IMR-90 (cell line): ENCODE results near the gene AKAP6. TPM values are rescaled to one million over a fixed set of nuclear protein-coding genes. Genes with fewer than 3 reads are reported as not detected.

Source experiments
- ATAC-seq: fragments of 200-7000 bp; cut with Tn5 transposase; 2 replicates; pipeline ENCODE4 v1.9.1; 2020; ENCODE audit warnings: low read depth, mild to moderate bottlenecking, moderate library complexity
- BruUV-seq: library from RNA; stranded (reverse); fragments of 400-500 nt; replicated peaks from 2 replicates; lab custom pipeline; 2021; lab: Mats Ljungman, UMichigan
- CTCF ChIA-PET: fragments of 300-600 bp; formaldehyde crosslinking; extraction: SDS; loops from one replicate; lab custom pipeline; 2021; ENCODE audit warnings: antibody characterized with exemption; lab: Yijun Ruan, JAX
- POLR2A ChIA-PET: fragments of 300-600 bp; sonication (Branson Sonifier 250); formaldehyde crosslinking; loops from one replicate; lab custom pipeline; 2022; ENCODE audit warnings: antibody characterized with exemption; ENCODE audit not compliant: unreplicated experiment; lab: Charles Lee
- DNase-seq: peaks from one replicate; pipeline ENCODE4 v3.0.0; 2013
- H2AFZ ChIP-seq: replicated peaks from 2 replicates; pipeline ENCODE3; 2013; ENCODE audit warnings: low read length, mild to moderate bottlenecking; ENCODE audit not compliant: poor library complexity
- H2AK5ac ChIP-seq: 2 replicates; pipeline ENCODE4 v1.6.1; 2013; ENCODE audit warnings: low read depth, low read length, inconsistent platforms
- H2AK9ac ChIP-seq: replicated peaks from 2 replicates; pipeline ENCODE3; 2013; ENCODE audit warnings: mild to moderate bottlenecking, low read depth, low read length, moderate library complexity; ENCODE audit not compliant: poor library complexity
- H2BK120ac ChIP-seq: 2 replicates; pipeline ENCODE4 v1.6.1; 2013; ENCODE audit warnings: low read depth, low read length, inconsistent platforms
- H2BK15ac ChIP-seq: 3 replicates; pipeline ENCODE4 v1.6.1; 2013; ENCODE audit warnings: low read depth, low read length, inconsistent platforms
- H2BK20ac ChIP-seq: 2 replicates; pipeline ENCODE4 v1.6.1; 2013; ENCODE audit warnings: low read depth, mild to moderate bottlenecking, inconsistent platforms, low read length, moderate library complexity
- H2BK5ac ChIP-seq: 2 replicates; pipeline ENCODE4 v1.6.1; 2013; ENCODE audit warnings: mild to moderate bottlenecking, low read depth, low read length, inconsistent platforms; ENCODE audit not compliant: poor library complexity, severe bottlenecking
- H3K14ac ChIP-seq: replicated peaks from 2 replicates; pipeline ENCODE4 v1.6.1; 2013; ENCODE audit warnings: low read depth, low read length, inconsistent platforms
- H3K18ac ChIP-seq: 2 replicates; pipeline ENCODE4 v1.6.1; 2013; ENCODE audit warnings: low read depth, low read length, control low read depth
- H3K23ac ChIP-seq: 2 replicates; pipeline ENCODE4 v1.6.1; 2013; ENCODE audit warnings: low read depth, low read length, inconsistent platforms
- H3K27ac ChIP-seq: 2 replicates; pipeline ENCODE4 v1.5.1; 2013; ENCODE audit warnings: mild to moderate bottlenecking, control low read depth, low read length; ENCODE audit not compliant: insufficient read depth
- H3K27me3 ChIP-seq: 2 replicates; pipeline ENCODE4 v1.6.1; 2013; ENCODE audit warnings: low read length; ENCODE audit not compliant: control insufficient read depth, insufficient read depth
- H3K36me3 ChIP-seq: 2 replicates; pipeline ENCODE4 v1.6.1; 2013; ENCODE audit warnings: low read length, mixed read lengths; ENCODE audit not compliant: control insufficient read depth, insufficient read depth
- H3K4ac ChIP-seq: 2 replicates; pipeline ENCODE4 v1.6.1; 2013; ENCODE audit warnings: low read depth, low read length, inconsistent platforms
- H3K4me1 ChIP-seq: 2 replicates; pipeline ENCODE4 v1.6.1; 2013; ENCODE audit warnings: low read length, mixed read lengths; ENCODE audit not compliant: control insufficient read depth, insufficient read depth
- H3K4me2 ChIP-seq: 2 replicates; pipeline ENCODE4 v1.6.1; 2013; ENCODE audit warnings: low read depth, mild to moderate bottlenecking, control low read depth, low read length, moderate library complexity
- H3K4me3 ChIP-seq: 2 replicates; pipeline ENCODE4 v1.5.1; 2013; ENCODE audit warnings: low read depth, mild to moderate bottlenecking, control low read depth, low read length, moderate library complexity; ENCODE audit not compliant: insufficient read depth
- H3K56ac ChIP-seq: 2 replicates; pipeline ENCODE4 v1.6.1; 2013; ENCODE audit warnings: low read length, inconsistent platforms; ENCODE audit not compliant: insufficient read depth; ENCODE audit errors: extremely low read depth
- H3K79me1 ChIP-seq, 2 experiments: 2 replicates each; pipeline ENCODE4 v1.6.1; 2013; ENCODE audit warnings: low read length in 2 of 2, inconsistent platforms in 1 of 2, low read depth in 1 of 2
- H3K9ac ChIP-seq: 2 replicates; pipeline ENCODE4 v1.6.1; 2013; ENCODE audit warnings: low read depth, low read length, control low read depth
- H3K9me1 ChIP-seq: 2 replicates; pipeline ENCODE4 v1.6.1; 2013; ENCODE audit warnings: low read length, inconsistent platforms; ENCODE audit not compliant: insufficient read depth
- H3K9me3 ChIP-seq: 2 replicates; pipeline ENCODE4 v1.6.1; 2013; ENCODE audit warnings: low read length; ENCODE audit not compliant: control insufficient read depth, insufficient read depth
- H4K20me1 ChIP-seq: 2 replicates; pipeline ENCODE4 v1.6.1; 2013; ENCODE audit warnings: low read length, inconsistent platforms; ENCODE audit not compliant: insufficient read depth
- H4K5ac ChIP-seq: 2 replicates; pipeline ENCODE4 v1.6.1; 2013; ENCODE audit warnings: mild to moderate bottlenecking, low read depth, low read length, control low read depth
- H4K8ac ChIP-seq, 2 experiments: 2 replicates each; pipeline ENCODE4 v1.6.1; 2013; ENCODE audit warnings: low read depth in 2 of 2, low read length in 2 of 2, control low read depth in 1 of 2, inconsistent platforms in 1 of 2
- H4K91ac ChIP-seq: 2 replicates; pipeline ENCODE4 v1.6.1; 2013; ENCODE audit warnings: low read depth, low read length, inconsistent platforms; ENCODE audit not compliant: insufficient read depth
- CHD1 ChIP-seq: IDR thresholded peaks from 2 replicates; pipeline ENCODE4 v1.6.1; 2012; ENCODE audit warnings: low read depth, low read length, improper control_type of control experiment
- WGBS, 2 experiments: methylation state at CpG; one replicate each; pipeline versions ENCODE4 v1.1.5 to v1.1.7; 2013; ENCODE audit warnings: missing lambda C conversion rate in 2 of 2; ENCODE audit not compliant: insufficient read length in 1 of 2; ENCODE audit errors: extremely low coverage in 2 of 2; 5-methylcytosine and 5-hydroxymethylcytosine counted together
- dilution Hi-C: fragments of 300-500 bp; cut with HindIII; formaldehyde crosslinking; loops from one replicate; pipeline ENCODE4 v1.14.3; 2018; ENCODE audit warnings: low sequenced_read_pairs; ENCODE audit not compliant: unreplicated experiment
- in situ Hi-C: fragments of 300-500 bp; cut with MboI; formaldehyde crosslinking; loops from 3 replicates; pipeline ENCODE4 v1.14.3; 2019; ENCODE audit warnings: low sequenced_read_pairs, inconsistent platforms, mixed read lengths
- intact Hi-C: fragments of 100-400 bp; cut with micrococcal nuclease; formaldehyde crosslinking; loops from 2 replicates; pipeline ENCODE4 v1.10.0; 2022
- polyA plus RNA-seq, 3 experiments: library from polyadenylated mRNA; depleted of rRNA; stranded (reverse); fragments of >200 nt; gene quantifications; 2 replicates each; pipeline ENCODE4 v1.2.3, GENCODE V29; 2012; ENCODE audit warnings: low replicate concordance in 1 of 3
- total RNA-seq: library from RNA; depleted of rRNA; stranded (reverse); fragments of >200 nt; gene quantifications from 2 replicates; pipeline ENCODE4 v1.2.3, GENCODE V29; 2012

Gene AKAP6
- total and polyA plus RNA-seq, 2 of the 4 experiments (the other 2 are of a cell fraction) = 0.22 to 1.6 TPM

DNA sequence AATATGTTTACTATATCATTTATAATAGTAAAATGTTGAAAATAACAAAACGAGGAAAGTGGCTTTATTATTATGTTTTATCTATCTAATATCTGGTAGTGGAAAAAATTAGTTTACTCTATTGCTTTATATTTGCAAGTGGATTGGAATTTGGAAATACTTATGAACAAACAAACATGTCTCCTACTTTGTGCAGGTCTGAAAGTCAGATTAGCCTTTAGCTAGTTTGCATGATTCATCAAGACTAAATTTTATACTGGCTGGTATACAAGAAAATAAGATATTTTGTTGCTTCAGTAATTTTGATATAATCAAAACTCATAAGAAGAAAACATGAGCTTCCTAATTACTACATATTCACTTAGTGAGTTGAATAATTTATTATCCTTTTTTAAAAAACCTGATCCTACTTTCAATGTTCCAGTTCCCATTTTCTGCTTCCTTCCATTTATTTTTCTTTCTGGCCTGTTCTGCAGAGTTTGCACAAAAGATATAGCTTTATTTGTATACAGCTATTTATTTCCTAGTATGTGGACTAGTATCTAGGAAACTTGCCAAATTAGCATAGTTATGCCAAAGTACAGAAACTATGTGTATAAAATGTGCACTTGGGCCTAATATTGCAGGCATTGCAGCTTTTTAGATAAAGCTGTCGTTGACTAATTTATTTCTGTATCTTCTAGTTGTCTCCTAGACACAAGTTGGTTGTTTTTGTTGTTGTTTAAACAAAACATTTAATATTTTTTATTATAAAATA lies 122.0 kb downstream of the AKAP6 start:
- Histone ChIP-seq H2BK120ac (no peak overlapping the region), H2AFZ (no peak overlapping the region), H3K4me2 (no peak overlapping the region), H4K91ac (no peak overlapping the region), H3K14ac (no peak overlapping the region), H3K9me1 (0 out of 2 replicates have a peak, but pooled peaks cover 2% of the 10 kb centered on the region), H4K5ac (no peak overlapping the region), H2BK20ac (no peak overlapping the region), H3K9me3 (no peaks in the 10 kb centered on the region), H2AK9ac (no peak overlapping the region), H4K20me1 (no peaks in the 10 kb centered on the region), H3K4me1 (no peaks in the 10 kb centered on the region; the same call in 1 of the 2 replicates), H3K27me3 (no peaks in the 10 kb centered on the region), H3K4me3 (no peak overlapping the region), H3K4ac (no peak overlapping the region), H2AK5ac (no peak overlapping the region), H4K8ac (no peak overlapping the region), H2BK15ac (no peak overlapping the region), H2BK5ac (no peak overlapping the region), H3K23ac (no peak overlapping the region), H3K79me1 (no peaks in the 10 kb centered on the region; a peak in 1 of 4 replicates), H3K9ac (no peak overlapping the region), H3K18ac (no peak overlapping the region), H3K27ac (no peak overlapping the region), H3K56ac (no peak overlapping the region), H3K36me3 (no peaks in the 10 kb centered on the region)
- in situ Hi-C loops (loop anchor here (25.0 kb wide), 1 partner anchor 939 kb away; no protein-coding TSS in a partner anchor), intact Hi-C loops (no loop called here), dilution Hi-C loops (no loop called here)
- TF ChIP-seq CHD1 = no peak
- no TSS peak for BruUV-seq
- DNase-seq (no peak), ATAC-seq (no peak; the same call in 1 of the 2 replicates)
- ChIA-PET POLR2A (no interaction called here), CTCF (no interaction called here)
- WGBS, 2 experiments = no CpG with 5 or more reads among the region's 2 CpGs
